GM12878 (cell line): ENCODE results near the gene RFK. TPM values are rescaled to one million over a fixed set of nuclear protein-coding genes. Genes with fewer than 3 reads are reported as not detected.

Source experiments
- ATAC-seq: fragments of 200-7000 bp; cut with Tn5 transposase; 3 replicates; pipeline ENCODE4 v1.9.1; 2020; ENCODE audit warnings: mild to moderate bottlenecking, moderate library complexity
- BruUV-seq: library from RNA; stranded (reverse); fragments of 400-500 nt; replicated peaks from 2 replicates; lab custom pipeline; 2021; lab: Mats Ljungman, UMichigan
- CTCF ChIA-PET: fragments of 300-600 bp; sonication (Branson Sonifier 250); formaldehyde crosslinking; extraction: SDS; loops from one replicate; lab custom pipeline; 2021; ENCODE audit warnings: inconsistent platforms; lab: Yijun Ruan, JAX
- POLR2A ChIA-PET: fragments of 350-600 bp; formaldehyde crosslinking; extraction: SDS; loops from one replicate; lab custom pipeline; 2021; ENCODE audit warnings: inconsistent platforms; lab: Charles Lee
- RAD21 ChIA-PET: fragments of 300-600 bp; sonication (Branson Sonifier 250); formaldehyde crosslinking; loops from one replicate; lab custom pipeline; 2023; ENCODE audit warnings: antibody characterized with exemption; ENCODE audit not compliant: unreplicated experiment; lab: Charles Lee
- SMC1A ChIA-PET: fragments of 300-600 bp; sonication (Branson Sonifier 250); formaldehyde crosslinking; loops from one replicate; lab custom pipeline; 2023; ENCODE audit not compliant: unreplicated experiment, uncharacterized antibody; lab: Charles Lee
- DNase-seq: peaks from one replicate; pipeline ENCODE4 v3.0.0-alpha.2; 2011; ENCODE audit warnings: low read depth, low spot score
- FAIRE-seq: peaks from 3 replicates; lab custom pipeline; 2011; peaks lifted over from hg19 to GRCh38; lab: Jason Lieb, UNC
- H2AFZ ChIP-seq: 2 replicates; pipeline ENCODE4 v1.6.0; 2011; ENCODE audit warnings: low read depth, low read length, control low read depth; ENCODE audit not compliant: control insufficient read depth
- H3K27ac ChIP-seq: 2 replicates; pipeline ENCODE4 v1.5.1; 2011; ENCODE audit warnings: control low read depth; ENCODE audit not compliant: control insufficient read depth, insufficient read depth
- H3K27me3 ChIP-seq, 2 experiments: replicated peaks in 1 of 2; 2 replicates each; pipeline versions ENCODE4 v1.6.0 to v1.6.1; 2011; ENCODE audit warnings: low read length in 1 of 2; ENCODE audit not compliant: control insufficient read depth in 2 of 2, insufficient read depth in 2 of 2
- H3K36me3 ChIP-seq, 2 experiments: 2 replicates each; pipeline ENCODE4 v1.5.1; 2011; ENCODE audit warnings: low read length in 1 of 2; ENCODE audit not compliant: control insufficient read depth in 2 of 2, insufficient read depth in 2 of 2
- H3K4me1 ChIP-seq: 2 replicates; pipeline ENCODE4 v1.6.1; 2011; ENCODE audit warnings: mild to moderate bottlenecking, low read length, moderate library complexity, mixed read lengths; ENCODE audit not compliant: control insufficient read depth, insufficient read depth
- H3K4me2 ChIP-seq: 2 replicates; pipeline ENCODE4 v1.6.0; 2011; ENCODE audit warnings: control low read depth; ENCODE audit not compliant: control insufficient read depth, insufficient read depth
- H3K4me3 ChIP-seq: fragments of 200-600 bp; sonication (generic); 2 replicates; pipeline ENCODE4 v1.5.1; 2016
- H3K79me2 ChIP-seq: 2 replicates; pipeline ENCODE4 v1.6.0; 2011; ENCODE audit warnings: low read length; ENCODE audit not compliant: control insufficient read depth, insufficient read depth
- H3K9ac ChIP-seq: 2 replicates; pipeline ENCODE4 v1.8.0; 2011; ENCODE audit warnings: low read length, control low read depth, mixed read lengths; ENCODE audit not compliant: control insufficient read depth, insufficient read depth
- H3K9me3 ChIP-seq: replicated peaks from 3 replicates; pipeline ENCODE4 v1.5.1; 2011; ENCODE audit warnings: mild to moderate bottlenecking, low read length; ENCODE audit not compliant: control insufficient read depth, insufficient read depth
- H4K20me1 ChIP-seq: 2 replicates; pipeline ENCODE4 v1.6.0; 2011; ENCODE audit not compliant: control insufficient read depth, insufficient read depth
- ATF7 ChIP-seq: fragments of 450-650 bp; IDR thresholded peaks from 2 replicates; pipeline ENCODE4 v1.6.1; 2016; ENCODE audit warnings: low read depth, mild to moderate bottlenecking
- BHLHE40 ChIP-seq, 2 experiments: fragments of 450-650 bp in 1 of 2; IDR thresholded peaks; 2 replicates each; pipeline ENCODE4 v1.6.1; 2011 to 2017; ENCODE audit warnings: low read depth in 2 of 2, borderline replicate concordance in 1 of 2, improper control_type of control experiment in 1 of 2, low read length in 1 of 2, mild to moderate bottlenecking in 1 of 2
- CBX3 ChIP-seq: fragments of 200-600 bp; sonication (generic); IDR thresholded peaks from 2 replicates; pipeline ENCODE4 v1.6.1; 2016; ENCODE audit warnings: low read depth, borderline replicate concordance
- GABPA ChIP-seq: IDR thresholded peaks from 2 replicates; pipeline ENCODE4 v1.6.1; 2014; ENCODE audit warnings: antibody characterized with exemption, low read depth, mild to moderate bottlenecking, inconsistent platforms
- MEF2B ChIP-seq: fragments of 450-650 bp; IDR thresholded peaks from 2 replicates; pipeline ENCODE4 v1.6.1; 2018; ENCODE audit warnings: mild to moderate bottlenecking, moderate library complexity; ENCODE audit not compliant: partially characterized antibody, poor library complexity, severe bottlenecking
- MXI1 ChIP-seq: fragments of 150-350 bp; IDR thresholded peaks from 2 replicates; pipeline ENCODE4 v1.6.1; 2011; ENCODE audit warnings: low read depth, mild to moderate bottlenecking, inconsistent platforms, low read length, improper control_type of control experiment
- NFIC ChIP-seq: IDR thresholded peaks from 2 replicates; pipeline ENCODE4 v1.6.1; 2012; ENCODE audit warnings: low read depth, mild to moderate bottlenecking, inconsistent platforms, low read length, moderate library complexity
- RUNX3 ChIP-seq: IDR thresholded peaks from 2 replicates; pipeline ENCODE4 v1.6.1; 2012; ENCODE audit warnings: low read length, inconsistent platforms
- SIN3A ChIP-seq: IDR thresholded peaks from 2 replicates; pipeline ENCODE4 v1.6.1; 2012; ENCODE audit warnings: low read depth, low read length, improper control_type of control experiment
- SIX5 ChIP-seq: IDR thresholded peaks from 2 replicates; pipeline ENCODE4 v1.6.1; 2011; ENCODE audit warnings: mild to moderate bottlenecking, low read depth, low read length, moderate library complexity; ENCODE audit not compliant: severe bottlenecking
- TAF1 ChIP-seq: IDR thresholded peaks from 2 replicates; pipeline ENCODE4 v1.6.1; 2011; ENCODE audit warnings: mild to moderate bottlenecking, low read depth, low read length, borderline replicate concordance
- TCF7 ChIP-seq: IDR thresholded peaks from 2 replicates; pipeline ENCODE4 v1.6.1; 2014; ENCODE audit warnings: antibody characterized with exemption, borderline replicate concordance
- WGBS: methylation state at CpG from one replicate; pipeline ENCODE4 v1.1.6; 2016; ENCODE audit warnings: low lambda C conversion rate; ENCODE audit not compliant: insufficient replicate concordance, insufficient coverage; ENCODE audit errors: missing lambda C conversion rate; 5-methylcytosine and 5-hydroxymethylcytosine counted together
- in situ Hi-C: fragments of 300-500 bp; cut with MboI; formaldehyde crosslinking; loops from 9 replicates; pipeline ENCODE4 v1.14.3; 2018; ENCODE audit warnings: mixed read lengths
- intact Hi-C: fragments of 100-400 bp; cut with micrococcal nuclease; formaldehyde crosslinking; loops from one replicate; pipeline ENCODE4 v1.14.2; 2022; ENCODE audit not compliant: unreplicated experiment
- polyA plus RNA-seq, 11 experiments: library from polyadenylated mRNA; depleted of rRNA in 4 of 11; unstranded in 6 of 11; stranded (reverse) in 5 of 11; fragments of >200 nt; fragmentation: Nextera tagmentation in 4 of 11; fragmentation: Illumina TruSeq in 1 of 11; extraction: Ambion mirVana in 4 of 11; extraction: Trizol in 1 of 11; gene quantifications; 1 replicate in 1 of 11; 2 replicates in 10 of 11; pipeline versions ENCODE4 v1.2.1 to v1.2.3, GENCODE V29; 2011 to 2016; ENCODE audit warnings: inconsistent platforms in 2 of 11, missing spikeins in 2 of 11, low read depth in 1 of 11
- total RNA-seq, 4 experiments: library from RNA; depleted of rRNA in 3 of 4; stranded (reverse); fragments of >200 nt in 3 of 4; fragmentation: Illumina TruSeq in 1 of 4; extraction: Trizol in 1 of 4; gene quantifications; 2 replicates each; pipeline versions ENCODE4 v1.2.1 to v1.2.3, GENCODE V29; 2013 to 2021
- TF ChIP-seq, protein P1 (sequence below): fragments of 450-650 bp; IDR thresholded peaks from 2 replicates; pipeline ENCODE4 v1.6.1; 2017; ENCODE audit warnings: antibody characterized with exemption, mild to moderate bottlenecking, moderate library complexity
- TF ChIP-seq, protein P2 (sequence below): fragments of 450-650 bp; IDR thresholded peaks from 2 replicates; pipeline ENCODE4 v1.6.1; 2017; ENCODE audit warnings: mild to moderate bottlenecking, moderate library complexity
- TF ChIP-seq, protein P3 (sequence below): fragments of 450-650 bp; IDR thresholded peaks from 2 replicates; pipeline ENCODE4 v1.6.1; 2017; ENCODE audit warnings: borderline replicate concordance

Gene RFK
- total and polyA plus RNA-seq, 10 of the 15 experiments (the other 5 are each of a cell fraction or from before 2014, with no cell fraction given): 4.4 to 18.6 (median 11.6) TPM

DNA sequence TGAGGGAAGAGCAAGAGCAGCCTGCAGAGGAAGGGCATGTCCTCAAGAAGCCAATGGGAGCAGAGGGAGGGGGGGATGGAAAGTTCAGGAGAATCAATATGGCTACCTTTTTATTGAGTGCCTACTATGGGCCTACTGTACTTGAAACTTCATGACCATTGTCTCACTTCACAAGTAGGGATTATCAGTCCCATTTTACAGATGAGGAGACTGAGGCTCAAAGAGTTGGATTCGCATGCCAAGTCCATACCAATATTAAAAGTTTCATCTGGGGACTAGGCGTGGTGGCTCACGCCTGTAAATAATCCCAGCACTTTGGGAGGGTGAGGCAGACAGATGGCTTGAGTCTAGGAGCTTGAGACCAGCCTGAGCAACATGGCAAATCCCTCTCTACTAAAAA, 40.0 kb downstream of the RFK start (continued):
- TF ChIP-seq BHLHE40 (IDR thresholded peaks at IDR 0.05; ENCODE audit: borderline replicate concordance in 1 of 2, low read depth in 2 of 2, low read length in 1 of 2): no peak

DNA sequence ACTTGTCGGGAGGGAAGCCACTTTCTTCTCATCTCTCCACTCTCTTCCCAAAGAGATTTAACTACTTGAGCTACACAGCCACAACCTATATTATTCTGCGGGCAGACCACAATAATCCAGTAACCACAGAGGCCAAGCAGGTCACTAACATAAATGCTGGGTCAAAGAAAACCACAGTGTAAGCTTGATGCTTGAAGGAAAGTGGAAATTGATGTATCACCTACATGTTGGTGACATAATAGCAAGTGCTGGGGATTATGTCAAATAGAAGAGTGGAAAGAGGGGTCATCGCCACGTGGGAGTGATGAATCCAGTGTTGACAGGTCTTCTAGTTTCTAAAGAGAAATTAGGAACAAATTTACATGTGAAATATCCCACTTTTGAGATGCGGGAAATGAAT, 40.9 kb downstream of the RFK start:
- Histone ChIP-seq H3K36me3 (no peaks in the 10 kb centered on the region), H3K4me3 (no peak overlapping the region), H3K9ac (no peak overlapping the region), H3K4me1 (no peaks in the 10 kb centered on the region), H3K79me2 (no peaks in the 10 kb centered on the region), H4K20me1 (no peaks in the 10 kb centered on the region), H2AFZ (no peak overlapping the region), H3K4me2 (no peak overlapping the region), H3K27me3 (peaks cover 1 to 4% of the 10 kb centered on the region in 2 experiments; a peak in 2 of 4 replicates), H3K27ac (no peak overlapping the region), H3K9me3 (no peaks in the 10 kb centered on the region)
- WGBS: 30% methylated on average over 5 of the region's 5 CpGs
- DNase-seq (no peak), ATAC-seq (no peak), FAIRE-seq (no peak)
- SMC1A ChIA-PET: interaction anchor here (0.9 kb wide), 1 partner anchor 10 kb away, joined by 3 read pairs; no protein-coding TSS in a partner anchor
- intact Hi-C loops (no loop called here), in situ Hi-C loops (no loop called here)
- POLR2A ChIA-PET: no interaction called here
- BruUV-seq: no TSS peak
- RAD21 ChIA-PET: no interaction called here
- CTCF ChIA-PET: interaction anchor here (0.6 to 0.7 kb wide), 2 partner anchors 25 to 202 kb away, joined by 3 read pairs; no protein-coding TSS in a partner anchor
- TF ChIP-seq, protein P1, sequence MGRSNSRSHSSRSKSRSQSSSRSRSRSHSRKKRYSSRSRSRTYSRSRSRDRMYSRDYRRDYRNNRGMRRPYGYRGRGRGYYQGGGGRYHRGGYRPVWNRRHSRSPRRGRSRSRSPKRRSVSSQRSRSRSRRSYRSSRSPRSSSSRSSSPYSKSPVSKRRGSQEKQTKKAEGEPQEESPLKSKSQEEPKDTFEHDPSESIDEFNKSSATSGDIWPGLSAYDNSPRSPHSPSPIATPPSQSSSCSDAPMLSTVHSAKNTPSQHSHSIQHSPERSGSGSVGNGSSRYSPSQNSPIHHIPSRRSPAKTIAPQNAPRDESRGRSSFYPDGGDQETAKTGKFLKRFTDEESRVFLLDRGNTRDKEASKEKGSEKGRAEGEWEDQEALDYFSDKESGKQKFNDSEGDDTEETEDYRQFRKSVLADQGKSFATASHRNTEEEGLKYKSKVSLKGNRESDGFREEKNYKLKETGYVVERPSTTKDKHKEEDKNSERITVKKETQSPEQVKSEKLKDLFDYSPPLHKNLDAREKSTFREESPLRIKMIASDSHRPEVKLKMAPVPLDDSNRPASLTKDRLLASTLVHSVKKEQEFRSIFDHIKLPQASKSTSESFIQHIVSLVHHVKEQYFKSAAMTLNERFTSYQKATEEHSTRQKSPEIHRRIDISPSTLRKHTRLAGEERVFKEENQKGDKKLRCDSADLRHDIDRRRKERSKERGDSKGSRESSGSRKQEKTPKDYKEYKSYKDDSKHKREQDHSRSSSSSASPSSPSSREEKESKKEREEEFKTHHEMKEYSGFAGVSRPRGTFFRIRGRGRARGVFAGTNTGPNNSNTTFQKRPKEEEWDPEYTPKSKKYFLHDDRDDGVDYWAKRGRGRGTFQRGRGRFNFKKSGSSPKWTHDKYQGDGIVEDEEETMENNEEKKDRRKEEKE: no peak
- TF ChIP-seq MEF2B (no peak), SIN3A (no peak), GABPA (no peak), SIX5 (no peak), TCF7 (no peak), ATF7 (no peak), NFIC (no peak), MXI1 (no peak), RUNX3 (no peak), CBX3 (no peak), TAF1 (no peak)
- TF ChIP-seq, protein P2, sequence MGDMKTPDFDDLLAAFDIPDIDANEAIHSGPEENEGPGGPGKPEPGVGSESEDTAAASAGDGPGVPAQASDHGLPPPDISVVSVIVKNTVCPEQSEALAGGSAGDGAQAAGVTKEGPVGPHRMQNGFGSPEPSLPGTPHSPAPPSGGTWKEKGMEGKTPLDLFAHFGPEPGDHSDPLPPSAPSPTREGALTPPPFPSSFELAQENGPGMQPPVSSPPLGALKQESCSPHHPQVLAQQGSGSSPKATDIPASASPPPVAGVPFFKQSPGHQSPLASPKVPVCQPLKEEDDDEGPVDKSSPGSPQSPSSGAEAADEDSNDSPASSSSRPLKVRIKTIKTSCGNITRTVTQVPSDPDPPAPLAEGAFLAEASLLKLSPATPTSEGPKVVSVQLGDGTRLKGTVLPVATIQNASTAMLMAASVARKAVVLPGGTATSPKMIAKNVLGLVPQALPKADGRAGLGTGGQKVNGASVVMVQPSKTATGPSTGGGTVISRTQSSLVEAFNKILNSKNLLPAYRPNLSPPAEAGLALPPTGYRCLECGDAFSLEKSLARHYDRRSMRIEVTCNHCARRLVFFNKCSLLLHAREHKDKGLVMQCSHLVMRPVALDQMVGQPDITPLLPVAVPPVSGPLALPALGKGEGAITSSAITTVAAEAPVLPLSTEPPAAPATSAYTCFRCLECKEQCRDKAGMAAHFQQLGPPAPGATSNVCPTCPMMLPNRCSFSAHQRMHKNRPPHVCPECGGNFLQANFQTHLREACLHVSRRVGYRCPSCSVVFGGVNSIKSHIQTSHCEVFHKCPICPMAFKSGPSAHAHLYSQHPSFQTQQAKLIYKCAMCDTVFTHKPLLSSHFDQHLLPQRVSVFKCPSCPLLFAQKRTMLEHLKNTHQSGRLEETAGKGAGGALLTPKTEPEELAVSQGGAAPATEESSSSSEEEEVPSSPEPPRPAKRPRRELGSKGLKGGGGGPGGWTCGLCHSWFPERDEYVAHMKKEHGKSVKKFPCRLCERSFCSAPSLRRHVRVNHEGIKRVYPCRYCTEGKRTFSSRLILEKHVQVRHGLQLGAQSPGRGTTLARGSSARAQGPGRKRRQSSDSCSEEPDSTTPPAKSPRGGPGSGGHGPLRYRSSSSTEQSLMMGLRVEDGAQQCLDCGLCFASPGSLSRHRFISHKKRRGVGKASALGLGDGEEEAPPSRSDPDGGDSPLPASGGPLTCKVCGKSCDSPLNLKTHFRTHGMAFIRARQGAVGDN: no peak
- TF ChIP-seq, protein P3, sequence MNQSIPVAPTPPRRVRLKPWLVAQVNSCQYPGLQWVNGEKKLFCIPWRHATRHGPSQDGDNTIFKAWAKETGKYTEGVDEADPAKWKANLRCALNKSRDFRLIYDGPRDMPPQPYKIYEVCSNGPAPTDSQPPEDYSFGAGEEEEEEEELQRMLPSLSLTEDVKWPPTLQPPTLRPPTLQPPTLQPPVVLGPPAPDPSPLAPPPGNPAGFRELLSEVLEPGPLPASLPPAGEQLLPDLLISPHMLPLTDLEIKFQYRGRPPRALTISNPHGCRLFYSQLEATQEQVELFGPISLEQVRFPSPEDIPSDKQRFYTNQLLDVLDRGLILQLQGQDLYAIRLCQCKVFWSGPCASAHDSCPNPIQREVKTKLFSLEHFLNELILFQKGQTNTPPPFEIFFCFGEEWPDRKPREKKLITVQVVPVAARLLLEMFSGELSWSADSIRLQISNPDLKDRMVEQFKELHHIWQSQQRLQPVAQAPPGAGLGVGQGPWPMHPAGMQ: no peak
